NCI-H446 treated with DMSO at 0.1 percent for 48 hours (cell line): ENCODE results near the gene XPO4.

Experiments
- DNase-seq: peaks from one replicate; lab custom pipeline; 2025; lab: John Stamatoyannopoulos, UW

The XPO4 gene

DNA sequence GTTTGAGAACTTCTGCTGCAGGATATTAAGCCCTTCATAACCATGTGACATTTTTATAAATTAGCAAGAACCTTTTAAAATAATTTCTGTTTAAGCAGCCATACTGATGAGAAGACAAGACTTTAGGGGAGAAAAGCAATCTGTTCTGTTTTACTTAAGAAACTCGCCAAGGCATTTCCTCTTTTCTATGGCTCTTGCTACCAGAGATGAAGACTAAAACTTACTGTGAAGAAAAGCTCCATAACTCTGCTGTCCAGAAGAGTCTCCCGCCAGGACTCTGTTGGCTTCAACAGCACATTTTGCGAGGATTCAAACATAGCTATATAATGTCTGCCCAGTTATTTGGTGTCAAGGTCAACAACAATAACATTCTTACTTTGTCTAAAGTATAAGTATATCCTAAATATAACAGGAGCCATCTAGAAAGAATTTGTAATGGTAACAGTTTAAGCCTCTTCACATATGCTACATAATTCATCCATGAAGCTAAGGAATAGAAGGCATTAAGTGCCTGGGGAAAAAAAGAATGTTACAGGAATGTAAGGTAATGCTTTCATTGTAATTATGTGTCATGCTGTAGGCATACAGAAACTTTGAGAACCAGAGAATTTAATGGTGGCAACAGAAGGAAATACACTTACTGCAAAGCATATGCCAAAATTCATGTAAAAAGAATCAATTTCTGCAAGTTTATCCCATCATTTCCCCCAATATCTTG lies 75.5 kb downstream of the XPO4 start:
- no peak for DNase-seq

DNA sequence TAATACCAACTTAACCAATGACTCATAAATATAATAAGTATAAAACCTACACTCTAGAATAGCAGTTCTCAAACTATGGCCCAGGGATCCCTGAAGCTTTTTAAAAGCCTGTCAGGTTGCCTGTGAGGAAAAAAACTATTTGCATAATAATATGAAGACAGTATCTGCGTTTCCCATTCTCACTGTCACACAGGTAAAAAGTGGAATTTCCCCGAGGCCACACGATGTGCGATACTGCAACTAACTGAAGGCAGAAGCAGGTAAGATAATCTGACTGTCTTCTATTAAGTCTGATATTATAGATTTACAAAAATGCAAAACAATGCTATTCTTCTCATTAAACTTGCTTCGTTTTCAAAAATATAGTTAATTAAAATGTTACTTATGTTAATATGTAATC lies 76.2 kb downstream of the XPO4 start:
- DNase-seq: no peak

DNA sequence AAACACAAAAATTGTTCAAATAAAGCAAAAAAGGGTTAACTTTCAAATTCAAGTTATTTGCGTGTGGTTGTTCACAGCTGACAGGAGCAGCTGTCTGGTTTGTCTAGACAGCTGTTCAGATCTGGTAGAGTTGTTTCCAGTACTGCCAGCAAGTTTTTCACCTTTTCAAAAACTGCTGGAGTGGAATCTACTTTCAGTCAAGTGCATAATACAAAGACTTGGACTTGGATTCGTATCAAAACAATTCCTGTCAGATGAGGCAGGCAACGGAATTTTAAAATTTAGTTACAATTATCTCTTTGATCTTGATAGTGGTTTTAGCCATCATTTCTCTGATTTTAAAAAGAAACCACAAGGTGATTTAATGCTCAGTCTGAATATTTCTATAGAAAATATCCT lies 77.1 kb downstream of the XPO4 start:
- peak; percentile 12 for DNase-seq

DNA sequence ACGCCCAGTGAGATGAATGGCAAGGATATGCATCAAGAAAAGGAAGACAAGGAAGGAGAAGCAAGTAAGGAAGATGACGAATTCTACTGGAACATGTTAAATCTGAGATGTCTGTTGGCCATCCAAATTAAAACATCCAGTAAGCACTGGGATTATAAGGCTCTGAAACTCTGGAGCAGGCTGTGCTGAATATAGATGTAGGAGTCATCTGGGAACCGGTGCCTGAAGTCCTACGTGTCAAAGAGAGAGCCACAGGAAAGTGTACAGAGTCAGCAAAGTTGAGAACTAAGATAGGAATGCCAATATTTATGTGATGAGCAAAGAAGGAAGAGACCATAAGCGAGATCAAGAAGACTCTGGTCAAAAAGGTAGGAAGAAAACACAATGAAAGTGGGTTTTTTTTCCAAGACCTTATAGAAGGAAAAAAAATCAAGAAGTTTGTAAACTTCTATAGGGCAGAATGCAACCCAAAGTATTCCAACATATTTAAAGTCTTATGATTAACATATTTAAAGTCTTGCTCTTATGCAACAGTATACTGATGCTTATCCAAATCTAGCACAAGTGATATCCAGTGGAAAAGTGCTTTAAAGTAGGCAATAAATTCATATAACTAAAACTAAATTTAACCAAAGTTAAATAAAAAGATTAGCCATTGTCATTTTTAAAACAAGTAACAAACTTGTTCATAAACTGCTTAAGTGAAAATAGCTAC lies 77.6 kb downstream of the XPO4 start:
- no peak for DNase-seq

DNA sequence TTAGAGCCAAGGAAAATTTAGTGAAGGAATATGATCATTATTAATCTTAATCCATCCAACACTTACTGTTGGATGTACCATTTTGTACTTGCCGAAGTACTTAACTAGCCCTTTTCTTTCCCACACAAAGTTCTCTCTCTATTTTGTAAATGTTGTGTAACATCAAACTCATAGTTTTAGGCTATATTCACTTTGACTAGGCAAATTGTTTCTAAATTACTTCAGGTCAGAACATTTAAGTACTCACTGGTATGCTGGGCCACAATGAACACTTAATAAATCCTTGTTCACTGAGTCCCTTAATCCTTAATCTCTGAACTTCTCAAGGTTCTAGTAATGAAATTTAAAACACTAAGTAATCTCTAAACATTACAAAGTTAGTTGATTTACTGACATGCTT lies 79.5 kb downstream of the XPO4 start:
- DNase-seq: no peak

DNA sequence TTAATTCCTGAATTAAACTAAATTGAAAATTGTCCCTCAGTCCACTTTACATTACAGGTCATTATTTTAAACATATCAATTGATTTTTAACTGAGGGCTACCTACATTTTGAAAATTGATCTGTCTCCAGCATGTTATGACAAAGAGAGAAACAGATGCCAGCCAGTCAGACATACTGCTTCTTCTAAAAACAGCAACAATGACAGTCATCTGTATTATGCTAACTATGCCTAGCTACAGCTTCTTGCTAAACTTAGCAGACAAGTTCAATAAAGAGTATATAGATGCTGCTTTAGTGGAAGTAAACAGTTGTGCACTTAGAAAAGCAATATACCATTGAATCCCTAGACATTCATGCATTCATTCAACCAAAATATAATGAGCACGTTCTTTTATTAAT lies 80.1 kb downstream of the XPO4 start:
- DNase-seq: no peak

DNA sequence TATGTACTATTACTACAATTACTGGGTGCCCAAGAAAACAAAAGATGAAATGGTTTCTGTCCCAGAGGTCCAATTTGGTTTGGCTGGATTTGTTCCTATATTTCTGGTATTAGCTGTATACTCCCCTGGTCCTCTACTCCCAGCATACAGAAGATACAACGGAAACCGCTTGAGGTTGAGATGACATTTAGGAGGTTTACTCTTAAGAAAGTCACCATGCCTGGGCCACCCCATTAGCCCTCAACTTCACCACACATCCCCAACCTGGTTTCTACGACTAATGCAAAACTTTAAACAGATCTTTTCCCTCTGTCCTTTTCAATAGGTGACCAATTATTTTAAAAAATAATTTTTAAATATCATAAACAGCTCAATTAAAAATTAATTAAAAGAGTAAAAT lies 82.8 kb downstream of the XPO4 start:
- no peak for DNase-seq

DNA sequence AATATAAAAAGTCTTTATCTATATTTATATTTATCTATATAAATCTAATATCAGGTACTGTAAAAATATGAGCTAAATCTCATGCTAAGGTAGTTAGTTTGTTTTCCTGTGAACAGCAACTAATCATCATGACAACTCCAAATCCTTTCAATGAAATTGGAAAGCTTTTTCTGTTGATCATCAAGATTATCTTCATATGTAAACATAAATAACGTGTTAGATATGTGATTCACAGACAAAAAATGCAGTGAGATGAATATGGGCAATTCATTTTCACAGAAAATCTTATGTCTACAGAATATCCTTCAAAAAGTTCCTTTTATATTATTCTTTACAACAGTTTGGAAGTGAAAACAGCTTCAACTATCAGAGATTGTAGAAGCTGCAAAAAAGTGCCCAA lies 87.1 kb downstream of the XPO4 start:
- no peak for DNase-seq

DNA sequence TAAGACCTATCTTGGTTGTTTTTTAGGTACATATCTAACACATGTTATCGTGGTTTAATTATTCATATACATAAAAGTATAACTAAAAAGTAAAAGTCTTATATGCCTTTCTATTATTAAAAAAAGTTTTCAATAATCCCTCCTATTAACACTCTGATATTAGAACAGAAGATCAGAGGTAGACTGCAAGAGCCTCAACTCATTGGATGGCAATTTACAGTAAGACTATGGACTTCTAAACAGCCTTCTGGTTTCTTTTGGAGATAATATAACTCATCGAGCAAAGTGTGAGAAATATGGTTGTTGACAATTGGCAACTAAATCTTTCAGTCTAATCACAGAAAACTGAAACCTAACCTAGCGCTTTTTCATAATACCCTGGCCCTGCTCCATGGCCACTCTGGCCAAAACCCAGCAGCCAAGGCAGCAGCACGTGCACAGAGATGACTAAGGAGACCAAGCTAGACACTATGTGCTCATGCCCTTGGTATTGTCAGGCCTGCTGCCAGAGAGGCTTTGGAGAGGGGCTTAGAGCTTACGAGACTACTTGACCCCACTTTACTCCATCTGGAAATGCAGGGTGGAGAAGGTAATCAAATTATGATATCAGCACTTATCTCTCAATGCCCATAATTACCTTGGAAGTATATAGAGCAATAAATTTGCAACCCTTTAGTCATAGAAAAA lies 88.2 kb downstream of the XPO4 start:
- DNase-seq: peak; percentile 89

DNA sequence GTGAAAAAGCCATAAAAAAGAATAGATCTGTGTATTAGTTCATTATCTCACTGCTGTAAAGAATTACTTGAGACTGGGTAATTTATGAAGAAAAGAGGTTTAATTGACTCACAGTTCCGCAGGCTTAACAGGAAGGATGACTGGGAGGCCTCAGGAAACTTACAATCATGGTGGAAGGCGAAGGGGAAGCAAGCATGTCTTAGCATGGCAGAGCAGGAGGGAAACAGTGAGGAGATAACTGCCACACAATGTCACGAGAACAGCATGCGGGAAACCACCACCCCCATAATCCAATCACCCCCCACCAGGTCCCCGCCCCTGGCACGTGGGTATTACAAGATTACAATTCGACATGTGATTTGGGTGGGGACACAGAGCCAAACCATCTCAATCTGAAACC lies 89.7 kb downstream of the XPO4 start:
- no peak for DNase-seq

DNA sequence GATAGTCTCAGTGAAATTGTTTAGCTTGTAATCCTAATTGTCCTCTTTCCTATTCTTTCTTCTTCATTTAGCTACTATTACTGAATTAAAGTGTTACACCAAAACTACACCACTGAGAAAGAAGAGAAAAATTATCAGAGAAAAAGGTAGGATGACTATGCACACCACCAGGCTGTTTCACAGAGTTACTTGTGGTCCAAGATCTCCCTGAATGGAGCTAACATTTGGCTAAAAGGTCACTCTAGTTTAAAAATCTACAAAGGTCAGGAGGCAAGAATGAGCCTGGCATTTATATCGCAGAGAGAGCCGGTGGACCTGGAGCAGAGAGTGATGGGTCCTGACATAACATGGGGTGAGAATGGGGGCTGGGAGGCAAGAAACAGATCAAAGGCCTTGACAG lies 91.7 kb downstream of the XPO4 start:
- no peak for DNase-seq

DNA sequence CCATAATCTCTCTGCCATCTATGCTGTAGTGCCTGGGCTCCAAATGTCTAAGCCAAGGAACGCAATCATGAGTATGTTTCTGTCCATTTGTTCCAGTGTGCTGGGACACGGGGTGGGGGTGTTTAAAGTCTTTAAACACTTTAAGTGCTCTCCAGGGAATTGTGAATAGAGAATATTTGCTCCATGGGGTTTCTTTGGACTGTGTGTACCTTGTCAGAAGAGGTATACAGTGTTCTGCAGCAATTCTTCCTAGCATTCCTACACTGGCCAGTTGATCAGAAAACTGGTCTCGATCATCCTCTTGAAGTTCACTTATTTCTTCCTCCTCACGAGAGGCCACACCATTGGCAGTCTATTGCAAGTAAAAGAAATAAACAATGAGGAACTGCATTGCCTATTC lies 93.7 kb downstream of the XPO4 start:
- no peak for DNase-seq

DNA sequence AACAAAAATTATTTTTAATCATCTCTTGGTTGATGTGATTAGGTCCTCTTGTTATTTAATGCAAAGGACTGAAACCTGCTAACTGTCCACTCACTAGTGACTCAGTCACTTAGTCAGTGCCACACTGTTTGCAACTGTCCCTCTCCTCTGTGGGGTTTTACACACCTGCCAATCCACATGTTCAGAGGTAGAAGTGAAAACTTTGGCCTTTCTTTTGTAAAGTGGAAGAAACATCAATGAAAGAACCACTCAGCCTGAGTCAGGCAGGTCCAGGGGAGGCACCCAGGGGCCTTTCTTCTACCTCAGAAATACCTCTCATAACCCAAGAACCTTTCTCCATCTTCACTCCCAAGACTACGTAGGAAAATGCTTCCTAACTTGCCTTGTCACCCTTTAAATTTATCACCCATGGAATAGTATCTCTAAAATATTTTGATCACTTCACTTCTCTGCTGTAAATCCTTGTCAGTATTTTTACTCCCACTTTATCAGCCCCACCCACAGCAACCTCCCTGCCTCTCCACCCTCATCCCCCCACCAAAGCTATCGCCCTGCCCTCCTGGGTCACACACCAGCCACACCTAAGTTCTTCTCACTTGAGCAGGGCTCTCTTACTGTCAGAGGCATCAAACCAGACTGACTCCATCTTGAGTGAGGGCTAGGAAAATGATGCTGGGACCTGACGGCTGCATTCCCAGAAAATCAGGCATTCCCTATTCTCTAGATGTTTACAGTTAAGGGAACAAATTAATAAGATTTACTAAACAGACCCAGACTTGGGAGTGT lies 99.2 kb downstream of the XPO4 start:
- DNase-seq: no peak

DNA sequence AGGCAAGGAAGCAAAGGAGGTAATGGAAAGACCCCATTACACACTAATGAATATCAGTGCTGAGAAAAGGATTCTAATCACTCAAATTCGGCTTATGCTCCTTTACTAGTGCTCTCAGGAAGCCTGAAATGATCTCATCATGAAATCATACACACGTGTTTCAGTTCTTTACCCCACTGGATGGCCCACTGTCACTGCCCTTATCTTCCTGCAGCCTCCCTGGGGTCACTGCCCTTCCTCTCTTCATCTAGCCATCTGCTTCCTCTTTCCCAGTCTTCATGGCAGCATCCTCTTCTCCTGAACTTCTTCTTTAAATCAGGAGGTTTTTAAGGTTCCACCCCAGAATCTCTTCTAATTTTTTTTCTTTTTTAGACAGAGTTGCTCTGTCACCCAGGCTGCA lies 100.8 kb downstream of the XPO4 start:
- no peak for DNase-seq

DNA sequence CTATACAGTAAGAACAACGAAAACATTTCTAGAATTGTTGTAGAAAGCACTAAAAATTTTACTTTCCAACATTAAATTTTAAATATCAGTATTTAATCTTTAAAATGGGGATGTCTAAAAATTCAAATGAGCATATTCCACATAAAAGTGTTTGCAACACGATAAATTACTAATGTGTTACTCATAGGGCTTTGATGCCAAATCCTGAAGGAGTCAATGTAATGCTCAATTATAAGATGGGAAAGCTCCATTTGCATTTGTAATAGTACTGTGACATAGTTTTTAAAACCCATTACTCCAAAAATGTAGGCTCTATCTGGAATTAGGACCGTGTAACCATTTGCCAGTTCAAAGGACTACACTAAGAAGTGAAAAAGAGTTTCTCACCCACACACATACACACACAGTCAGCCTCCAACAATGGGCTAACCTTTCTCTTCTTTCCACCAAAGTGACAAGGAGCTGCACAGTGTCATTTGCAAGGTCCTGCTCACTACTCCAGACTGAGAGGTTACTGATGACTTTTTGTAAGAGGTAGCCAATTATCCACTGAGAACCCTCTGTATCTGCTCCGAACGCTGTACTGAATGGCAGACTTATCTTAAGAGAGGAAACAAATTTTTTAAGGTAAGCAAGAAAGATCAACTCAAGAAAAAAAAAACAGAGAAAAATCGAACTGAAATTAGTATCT lies 102.7 kb downstream of the XPO4 start:
- DNase-seq: no peak

DNA sequence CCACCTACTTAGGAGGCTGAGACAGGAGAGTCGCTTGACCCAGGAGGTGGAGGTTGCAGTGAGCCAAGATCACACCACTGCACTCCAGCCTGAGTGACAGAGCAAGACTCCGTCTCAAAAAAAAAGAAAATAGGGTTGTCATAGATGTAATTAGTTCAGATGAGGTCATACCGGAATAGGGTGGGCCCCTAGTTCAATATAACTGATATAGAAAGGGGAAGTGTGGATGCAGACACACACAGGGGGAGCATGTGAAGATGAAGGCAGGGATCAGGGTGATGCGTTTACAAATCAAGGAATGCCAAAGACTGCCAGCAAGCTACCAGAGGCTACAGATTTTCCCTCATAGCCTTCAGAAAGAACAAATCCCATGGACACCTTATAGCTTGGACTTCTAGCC lies 104.5 kb downstream of the XPO4 start:
- DNase-seq: no peak

DNA sequence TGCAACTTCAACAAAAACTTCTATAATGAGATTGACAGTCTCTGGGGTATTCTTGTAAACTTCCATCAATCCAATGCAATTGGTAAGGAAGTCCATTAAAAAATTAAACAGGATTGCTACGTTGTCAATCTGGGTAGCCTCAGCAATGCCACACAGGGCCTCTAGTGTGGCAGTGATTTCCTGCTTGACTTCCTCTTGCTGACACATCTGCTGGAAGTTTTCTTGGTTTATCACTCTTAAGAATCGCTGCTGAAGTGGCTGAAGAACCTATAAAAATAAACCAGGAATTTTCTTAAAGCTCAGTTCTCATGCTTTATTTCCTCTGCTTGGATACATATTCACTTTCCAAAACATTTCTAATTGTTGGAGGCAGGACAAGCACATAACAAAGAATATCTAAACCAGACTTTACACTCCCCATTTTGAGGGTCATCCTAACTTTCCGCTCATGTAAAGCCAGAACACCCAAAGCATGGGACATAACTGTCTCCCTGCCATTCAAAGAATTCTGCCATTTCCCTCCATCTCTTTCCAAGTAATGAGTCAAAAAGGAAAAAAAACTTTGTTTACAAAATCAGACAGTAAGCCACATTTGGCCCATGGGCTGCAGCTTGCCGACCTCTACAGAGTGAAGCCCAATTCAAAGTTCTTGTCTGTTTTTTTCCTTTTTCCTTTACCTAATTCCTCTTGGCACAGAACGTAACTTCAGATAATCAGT lies 105.6 kb downstream of the XPO4 start:
- no peak for DNase-seq

DNA sequence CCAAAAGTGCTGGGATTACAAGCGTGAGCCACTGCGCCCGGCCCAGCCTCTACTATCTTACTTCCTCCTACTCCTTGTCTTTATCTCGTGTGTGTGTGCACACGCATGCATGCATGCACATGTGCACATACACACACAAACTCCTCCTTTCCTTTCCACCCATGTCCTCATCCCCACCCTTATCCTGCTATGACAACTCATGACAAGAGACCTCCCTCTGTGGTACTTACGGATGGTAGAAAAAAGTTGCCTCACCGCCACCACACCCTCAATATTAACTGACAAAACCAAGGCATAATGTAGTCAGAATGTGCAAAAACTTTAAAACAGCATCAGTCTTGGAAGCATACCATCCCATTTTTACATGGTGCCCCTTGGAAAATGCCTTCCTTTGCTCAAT lies 112.9 kb downstream of the XPO4 start:
- no peak for DNase-seq

DNA sequence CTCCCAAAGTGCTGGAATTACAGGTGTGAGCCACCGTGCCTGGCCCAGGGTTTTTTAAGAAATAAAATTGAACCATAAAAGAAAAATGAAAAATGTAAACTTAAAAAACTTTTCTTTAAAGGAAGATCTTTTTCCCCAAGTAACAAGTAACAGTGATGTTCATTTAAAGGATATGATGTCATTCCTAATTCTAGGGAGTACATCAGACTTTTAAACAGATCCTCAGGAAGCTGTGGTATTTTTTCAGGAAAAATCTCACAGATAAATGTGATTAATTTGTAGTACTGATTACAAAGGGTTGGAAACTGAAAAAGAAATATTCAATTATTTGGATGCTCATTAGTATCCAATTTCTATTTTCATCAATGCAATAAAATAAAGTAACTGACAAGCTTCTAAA lies 114.2 kb downstream of the XPO4 start:
- no peak for DNase-seq

DNA sequence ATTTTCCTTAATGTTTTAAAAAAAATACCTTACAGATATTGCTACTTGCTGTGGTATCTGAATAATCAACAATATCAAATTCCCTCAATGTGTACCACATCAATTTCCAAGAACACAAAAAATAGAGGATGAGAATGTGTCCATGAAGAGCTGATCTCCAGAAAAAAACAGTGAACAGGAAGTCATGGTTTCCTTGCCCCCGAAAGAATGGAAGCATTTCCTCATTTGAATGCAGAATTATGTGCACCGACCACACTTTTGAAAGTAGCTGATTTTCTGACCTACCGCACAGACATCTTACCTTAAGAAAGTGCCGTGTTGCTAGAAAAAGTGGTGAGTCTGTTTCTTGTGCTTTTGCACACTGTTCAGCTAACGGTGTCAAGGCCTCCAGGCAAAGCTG lies 115.4 kb downstream of the XPO4 start:
- no peak for DNase-seq

DNA sequence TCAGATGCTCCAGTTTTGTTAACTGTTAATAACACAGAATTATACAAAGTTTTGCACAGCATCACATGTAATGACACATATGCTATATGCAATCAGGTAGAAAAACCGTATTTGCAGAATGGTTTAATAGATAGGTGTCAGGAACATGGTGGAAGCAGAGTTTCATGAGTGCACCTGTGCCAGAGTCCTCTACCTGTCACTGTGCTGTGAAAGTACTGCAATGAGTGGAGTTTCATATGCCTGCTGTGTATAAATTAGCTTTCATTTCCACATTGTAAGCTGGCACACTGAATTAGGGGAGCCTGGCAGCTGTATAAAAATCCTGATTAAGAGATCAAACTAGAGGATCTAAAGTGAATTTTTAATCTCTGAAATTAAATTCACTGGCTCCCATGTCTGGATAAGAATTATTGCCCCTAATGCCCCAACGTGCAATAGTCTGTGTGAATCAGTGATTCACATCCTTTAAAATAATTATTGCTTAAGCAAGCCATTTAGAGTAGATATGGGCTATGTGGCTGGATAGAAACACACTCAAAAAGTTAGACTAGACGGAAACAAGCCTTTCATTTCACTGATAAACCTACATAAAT lies 120.3 kb downstream of the XPO4 start:
- no peak for DNase-seq
